Fibroblast of skin of scalp (primary cell): ENCODE results near the gene PFDN1. TPM values are rescaled to one million over a fixed set of nuclear protein-coding genes. Genes with fewer than 3 reads are reported as not detected.
"Not testable (repeated sequence)": the region's sequence is repeated elsewhere in the genome, so short reads cannot be mapped to it uniquely, and the experiment has no call there.

Source experiments
- DNase-seq: peaks from one replicate; pipeline ENCODE4 v3.0.0-alpha.2; 2013
- polyA plus RNA-seq, 2 experiments: library from polyadenylated mRNA; unstranded; fragments of 120-200 nt; gene quantifications; one replicate each; pipeline ENCODE4 v1.2.1, GENCODE V29; 2013; ENCODE audit not compliant: insufficient read length in 2 of 2

PFDN1 gene, protein sequence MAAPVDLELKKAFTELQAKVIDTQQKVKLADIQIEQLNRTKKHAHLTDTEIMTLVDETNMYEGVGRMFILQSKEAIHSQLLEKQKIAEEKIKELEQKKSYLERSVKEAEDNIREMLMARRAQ
- polyA plus RNA-seq (2013, experiment 1 of 2; ENCODE audit: insufficient read length), result 87.3 TPM
- polyA plus RNA-seq (2013, experiment 2 of 2; ENCODE audit: insufficient read length), result 98.2 TPM

- peak; percentile 97 for DNase-seq
Observed at GRCh38 chr5:140302786-140303639, at the start of gene PFDN1. Gene PFDN1, minus strand, starts transcription at chr5:140303101. Its CDS starts 28 bp downstream, at chr5:140303073.

DNA sequence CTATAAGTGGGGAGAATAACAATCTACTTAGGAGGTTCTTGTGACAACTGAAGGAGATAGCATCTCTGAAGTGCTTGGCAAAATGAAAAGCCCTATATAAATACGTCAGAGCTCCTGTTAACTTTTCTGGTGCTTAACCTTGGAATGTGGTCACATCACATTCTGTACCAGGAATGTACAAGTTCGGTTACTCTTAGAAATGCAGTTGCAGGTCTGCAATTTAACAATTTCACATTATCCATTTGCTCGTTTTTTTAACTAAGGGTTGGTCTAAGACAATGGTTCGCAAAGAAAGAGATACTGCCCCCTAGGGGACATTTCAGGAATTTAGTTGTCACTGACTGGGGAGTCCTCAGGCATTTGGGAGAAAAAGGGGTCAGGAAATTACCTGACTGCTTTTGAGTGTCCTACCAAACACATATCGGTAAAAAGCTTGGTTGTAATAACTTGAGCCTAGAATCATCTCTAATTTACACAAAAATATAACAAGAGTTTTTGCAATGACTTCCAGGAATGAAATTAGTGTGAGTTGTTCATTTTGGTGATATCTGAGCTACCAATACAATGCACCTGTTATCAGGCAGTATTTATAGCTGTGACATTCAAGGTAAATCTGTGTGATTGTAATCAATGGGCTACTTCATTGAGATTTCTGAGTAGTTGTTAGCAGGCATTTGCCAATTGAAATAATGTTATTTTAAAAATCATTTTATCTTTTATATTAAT is 48.9 kb upstream of the PFDN1 start:
- peak; percentile 75 for DNase-seq

GRCh38 chr5:140349244-140349643 is 46.3 kb upstream of the PFDN1 start:
- no peak for DNase-seq

DNA sequence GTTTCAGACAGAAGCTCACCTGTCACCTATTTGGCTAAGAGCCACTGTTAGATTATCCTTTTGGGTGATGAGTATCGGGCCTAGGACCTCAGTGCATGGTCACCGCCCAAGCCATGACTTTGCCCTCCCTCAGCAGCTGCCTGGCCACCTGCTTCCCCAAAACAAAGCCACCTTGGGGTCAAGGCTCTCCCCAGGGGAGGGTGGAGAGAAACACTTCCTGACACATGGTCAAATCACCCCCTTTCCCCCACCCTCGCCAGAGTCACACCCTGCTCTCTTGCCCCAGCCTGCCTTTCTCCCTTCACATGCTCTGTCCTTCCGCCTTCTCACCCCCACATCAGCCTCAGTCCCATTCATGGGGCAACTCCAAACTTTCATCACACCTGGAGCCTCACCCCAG is 45.2 kb upstream of the PFDN1 start:
- no peak for DNase-seq

- no peak for DNase-seq
Observed at GRCh38 chr5:140347360-140347759, 44.5 kb upstream of the PFDN1 start.

DNA sequence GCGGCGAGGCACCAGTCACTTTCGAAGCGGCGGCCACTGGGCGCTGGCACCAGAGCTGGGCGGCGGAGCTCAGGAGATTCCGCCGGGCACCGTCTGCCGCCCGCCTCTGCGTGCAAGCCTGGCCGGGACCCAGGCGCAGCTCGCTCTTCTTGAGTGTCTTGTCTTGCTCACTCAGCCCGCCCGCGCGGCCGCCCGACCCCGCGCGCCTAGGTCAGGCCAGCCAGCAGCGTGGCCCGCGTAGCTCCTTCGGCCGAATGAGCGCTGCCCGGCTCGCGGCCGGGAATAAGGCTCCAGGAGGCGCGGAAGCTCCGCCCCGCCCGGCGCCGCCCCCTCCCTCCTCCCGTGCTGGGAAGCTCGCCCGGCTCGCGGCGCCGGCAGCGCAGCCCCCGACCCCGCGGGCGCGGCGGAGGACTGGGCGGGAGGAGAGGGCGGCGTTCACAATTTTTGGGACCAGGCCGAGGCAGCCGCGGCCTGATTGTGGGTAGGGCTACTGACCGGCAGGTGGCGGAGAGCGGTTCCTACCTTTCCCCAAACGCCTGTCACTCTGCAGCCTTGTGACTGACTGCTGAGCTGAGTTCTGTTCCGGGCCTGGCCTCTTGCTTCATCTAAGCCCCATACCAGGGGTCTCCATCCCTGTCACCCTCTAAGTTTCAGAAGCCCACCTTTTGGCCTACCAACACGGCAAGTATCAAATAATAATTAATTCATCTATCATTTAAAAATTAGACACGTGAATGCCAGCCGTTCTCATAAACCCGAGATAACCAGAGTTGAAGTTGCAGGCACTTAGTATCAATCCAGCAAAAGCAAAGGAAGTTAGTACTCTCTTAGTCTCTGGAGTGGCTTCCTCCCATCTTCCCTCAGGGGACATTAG is 43.7 kb upstream of the PFDN1 start, which contains the start of gene HBEGF:
Gene HBEGF (minus strand): TSS at position 256 of the 874 bp plus-strand sequence. CDS start 275 bp downstream, outside the sequence.
- peak; percentile 70 for DNase-seq

DNA sequence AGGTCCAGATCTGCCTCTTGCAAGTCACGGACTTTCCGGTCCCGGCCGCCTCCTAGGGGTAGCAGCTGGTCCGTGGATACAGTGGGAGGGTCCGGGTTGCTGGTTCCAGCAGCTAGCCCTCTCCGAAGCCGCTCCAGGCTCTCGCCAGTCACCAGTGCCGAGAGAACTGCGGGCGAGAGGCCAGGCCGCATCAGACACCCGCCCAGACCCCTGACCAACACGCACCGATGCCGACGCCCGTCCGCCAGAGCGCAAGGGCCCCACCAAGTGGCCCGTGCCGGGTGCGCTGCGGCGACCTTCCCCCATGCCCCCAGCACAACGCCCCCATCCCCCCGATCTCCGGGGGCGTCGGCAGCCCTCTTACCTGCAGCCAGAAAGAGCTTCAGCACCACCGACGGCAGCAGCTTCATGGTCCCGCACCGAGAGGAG is 43.0 kb upstream of the PFDN1 start:
- peak; percentile 66 for DNase-seq

DNA sequence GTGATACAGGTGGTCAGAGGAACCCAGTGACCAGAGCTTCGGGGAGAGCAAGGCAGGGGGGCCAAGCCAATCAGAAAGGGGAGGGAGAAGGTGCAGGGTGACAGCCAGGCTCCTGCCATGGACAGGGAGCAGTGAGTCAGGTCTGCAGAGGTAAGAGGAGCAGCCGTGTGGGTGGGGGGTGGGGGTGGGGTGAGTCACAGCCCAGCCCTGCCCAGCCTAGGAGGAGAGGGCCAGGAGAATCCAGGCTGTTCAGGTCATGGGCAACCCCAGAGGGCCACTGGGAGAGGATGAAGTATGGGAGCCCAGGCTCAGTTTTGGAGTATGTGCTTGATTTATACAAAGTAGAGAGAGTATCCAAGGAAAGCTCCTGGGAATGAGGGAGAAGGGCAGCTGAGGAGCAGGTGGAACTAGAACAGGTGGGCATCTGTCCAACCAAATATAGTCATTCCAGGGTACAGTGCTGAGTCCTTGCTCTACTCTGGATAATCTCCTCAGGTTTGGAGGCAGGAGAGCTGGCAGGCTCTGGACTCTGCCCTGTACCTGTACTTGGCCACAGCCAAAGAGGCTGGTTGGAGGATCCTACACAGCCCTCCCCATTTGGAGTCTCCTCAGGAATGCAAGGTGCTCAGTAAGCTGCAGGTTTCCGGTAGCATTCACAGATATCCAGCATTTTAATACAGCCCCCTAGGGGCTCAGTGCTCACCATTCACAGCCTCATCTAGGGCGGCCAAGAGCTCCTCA is 42.0 kb upstream of the PFDN1 start:
- no peak for DNase-seq

DNA sequence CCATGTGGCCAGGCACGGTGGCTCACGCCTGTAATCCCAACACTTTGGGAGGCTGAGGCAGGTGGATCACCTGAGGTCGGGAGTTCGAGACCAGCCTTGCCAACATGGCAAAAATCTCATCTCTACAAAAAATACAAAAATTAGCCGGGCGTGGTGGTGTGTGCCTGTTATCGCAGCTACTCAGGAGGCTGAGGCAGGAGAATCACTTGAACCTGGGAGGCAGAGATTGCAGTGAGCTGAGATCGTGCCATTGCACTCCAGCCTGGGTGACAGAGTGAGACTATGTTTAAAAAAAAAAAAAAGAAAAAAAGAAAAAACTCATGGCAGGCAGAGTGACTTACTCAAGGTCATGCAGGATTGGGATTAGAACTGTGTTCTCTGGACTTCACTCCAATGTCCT is 40.9 kb upstream of the PFDN1 start:
- not testable (repeated sequence) for DNase-seq

- DNase-seq, result no peak
Observed at GRCh38 chr5:140342896-140343295, 40.0 kb upstream of the PFDN1 start.

- DNase-seq, result peak; percentile 47
Observed at GRCh38 chr5:140342287-140342686, 39.4 kb upstream of the PFDN1 start.

DNA sequence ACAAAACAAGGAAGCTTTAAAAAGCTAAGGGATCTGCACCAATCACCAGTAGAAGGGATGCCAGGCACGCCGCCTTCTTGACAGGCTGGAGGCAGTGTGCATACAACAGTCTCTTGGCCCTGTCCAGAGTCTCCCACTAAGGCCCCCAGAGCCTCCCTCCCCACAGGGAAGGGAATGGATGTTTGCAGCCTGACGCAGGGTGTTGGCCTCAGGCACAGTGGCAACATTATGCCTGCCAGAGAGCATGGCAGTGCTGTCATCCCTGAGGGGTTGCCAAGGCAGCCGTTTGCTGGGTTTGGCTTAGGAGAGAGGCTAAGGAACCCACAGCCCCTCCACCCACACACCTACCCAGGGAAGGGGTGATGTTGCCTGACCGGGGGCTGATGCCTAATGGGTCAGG is 38.7 kb upstream of the PFDN1 start:
- DNase-seq, result no peak

- DNase-seq, result no peak
Observed at GRCh38 chr5:140340605-140341121, 37.8 kb upstream of the PFDN1 start.

- no peak for DNase-seq
Observed at GRCh38 chr5:140339636-140340035, 36.7 kb upstream of the PFDN1 start.

GRCh38 chr5:140338908-140339307 is 36.0 kb upstream of the PFDN1 start:
- no peak for DNase-seq

GRCh38 chr5:140338336-140338735 is 35.4 kb upstream of the PFDN1 start:
- peak; percentile 19 for DNase-seq

- DNase-seq, result no peak
Observed at GRCh38 chr5:140337880-140338279, 35.0 kb upstream of the PFDN1 start.

- no peak for DNase-seq
Observed at GRCh38 chr5:140336388-140336787, 33.5 kb upstream of the PFDN1 start.

DNA sequence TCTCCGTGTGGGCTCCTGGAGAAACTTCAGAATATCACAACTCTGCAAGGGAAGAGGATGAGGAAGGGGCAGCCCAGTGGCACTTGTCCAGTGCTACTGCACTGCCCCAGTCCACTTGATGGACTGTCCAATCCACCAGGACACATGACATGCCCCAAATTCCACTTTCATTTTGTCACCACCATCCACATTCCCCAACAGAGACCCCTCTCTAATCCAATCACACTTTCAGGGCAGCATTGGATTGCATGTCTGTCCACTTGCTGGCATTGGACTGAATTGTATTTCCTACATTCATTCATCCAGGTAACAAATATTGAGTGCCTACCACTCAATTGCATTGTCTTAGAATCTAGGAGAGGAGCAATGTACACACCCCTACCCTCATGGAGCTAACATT is 28.7 kb upstream of the PFDN1 start:
- DNase-seq, result no peak

DNA sequence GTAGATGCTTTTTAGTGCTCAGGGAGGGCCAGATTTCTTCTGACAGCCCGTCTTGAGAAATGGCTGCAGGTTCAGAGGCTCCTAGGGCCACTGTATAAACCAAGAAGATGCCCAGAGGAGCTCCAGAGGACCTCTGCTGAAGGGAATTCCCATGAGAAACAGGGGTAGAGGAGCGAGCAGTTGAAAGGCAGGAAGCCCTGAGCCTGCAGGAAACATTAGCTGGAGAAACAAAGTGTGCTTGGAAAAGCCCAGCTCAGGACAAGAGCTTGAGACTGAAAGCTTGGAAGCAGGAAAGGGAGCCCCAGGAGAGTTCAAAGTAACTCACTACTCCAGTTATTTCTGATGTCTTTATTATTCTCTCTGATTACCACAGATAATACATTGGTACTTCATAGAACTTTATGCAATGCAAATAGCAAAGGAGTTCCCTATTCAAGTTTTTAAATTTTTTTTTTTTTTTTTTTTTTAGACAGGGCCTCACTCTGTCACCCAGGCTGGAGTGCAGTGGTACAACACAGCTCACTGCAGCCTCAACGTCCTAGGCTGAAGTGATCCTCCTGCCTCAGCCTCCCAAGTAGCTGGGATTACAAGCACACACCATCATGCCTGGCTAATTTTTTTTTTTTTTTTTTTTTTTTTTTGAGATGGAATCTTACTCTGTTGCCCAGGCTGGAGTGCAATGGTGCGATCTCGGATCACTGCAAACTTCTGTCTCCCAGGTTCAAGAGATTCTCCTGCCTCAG is 27.0 kb upstream of the PFDN1 start:
- DNase-seq, result peak; percentile 41
